Raji (cell line): ENCODE measurements around the gene RBFOX2.

Experiments
- POLR2A ChIP-seq: IDR thresholded peaks from 2 replicates; pipeline ENCODE4 v1.6.1; 2011; ENCODE audit warnings: low read depth, low read length, control low read depth; ENCODE audit not compliant: insufficient read depth

Gene RBFOX2

GRCh38 chr22:36017651-36018091 is 11.0 kb downstream of the RBFOX2 start:
- peak; percentile 40; the same call in 1 of the 2 replicates for TF ChIP-seq POLR2A

- no peak for TF ChIP-seq POLR2A
These were observed 11.9 kb downstream of the RBFOX2 start for GRCh38 chr22:36016684-36017083.

- no peak for TF ChIP-seq POLR2A
These were observed 12.7 kb downstream of the RBFOX2 start for GRCh38 chr22:36015811-36016529.

GRCh38 chr22:36015155-36015810 is 13.3 kb downstream of the RBFOX2 start:
- TF ChIP-seq POLR2A, result no peak

GRCh38 chr22:36014546-36015074 is 14.0 kb downstream of the RBFOX2 start:
- TF ChIP-seq POLR2A, result no peak

GRCh38 chr22:36012332-36012731 is 16.3 kb downstream of the RBFOX2 start:
- no peak for TF ChIP-seq POLR2A

- no peak for TF ChIP-seq POLR2A
These were observed 17.7 kb downstream of the RBFOX2 start for GRCh38 chr22:36010882-36011281.

- TF ChIP-seq POLR2A, result no peak
These were observed 18.5 kb downstream of the RBFOX2 start for GRCh38 chr22:36010090-36010489.

- TF ChIP-seq POLR2A, result no peak
These were observed 19.5 kb downstream of the RBFOX2 start for GRCh38 chr22:36009085-36009484.

GRCh38 chr22:36008565-36008964 is 20.1 kb downstream of the RBFOX2 start:
- TF ChIP-seq POLR2A, result no peak

GRCh38 chr22:36008131-36008530 is 20.5 kb downstream of the RBFOX2 start:
- no peak for TF ChIP-seq POLR2A

- no peak for TF ChIP-seq POLR2A
These were observed 24.5 kb downstream of the RBFOX2 start for GRCh38 chr22:36003972-36004674.

- no peak for TF ChIP-seq POLR2A
These were observed 25.8 kb downstream of the RBFOX2 start for GRCh38 chr22:36002718-36003260.

GRCh38 chr22:36002084-36002483 is 26.5 kb downstream of the RBFOX2 start:
- no peak for TF ChIP-seq POLR2A

GRCh38 chr22:35998748-35999147 is 29.9 kb downstream of the RBFOX2 start:
- TF ChIP-seq POLR2A, result no peak

- TF ChIP-seq POLR2A, result no peak
These were observed 31.2 kb downstream of the RBFOX2 start for GRCh38 chr22:35997438-35997837.

GRCh38 chr22:35996596-35996995 is 32.0 kb downstream of the RBFOX2 start:
- TF ChIP-seq POLR2A, result no peak
